Measurements from ENCODE around the gene RBPMS2. TPM values are rescaled to one million over a fixed set of nuclear protein-coding genes. Genes with fewer than 3 reads are reported as not detected.
A peak's percentile ranks its signal among the peaks of the same experiment; 100 is the strongest.
"Not testable (repeated sequence)": the region's sequence is repeated elsewhere in the genome, so short reads cannot be mapped to it uniquely, and the experiment has no call there.

Gene RBPMS2
- 10 to 100 TPM; 10.7 to 14.1 (median 13.5) TPM for polyA plus RNA-seq (ENCODE audit: insufficient read length in 3 of 3)
- long read RNA-seq, donor 1, partial matches to known transcripts = 0 of 2 reads
- long read RNA-seq, donor 1, other reads (novel, unspliced or antisense) = 0 of 2 reads
- long read RNA-seq, donor 2 = 0 reads
- long read RNA-seq, donor 3, partial matches to known transcripts = 0 of 2 reads
- long read RNA-seq, donor 3, other reads (novel, unspliced or antisense) = 0 of 2 reads
- long read RNA-seq, donor 4, transcript RBPMS2-201 (8 exons, 2,008 nt) = major isoform, 5 of 5 reads
- long read RNA-seq, donor 4, partial matches to known transcripts = 0 of 5 reads
- long read RNA-seq, donor 4, other reads (novel, unspliced or antisense) = 0 of 5 reads
- long read RNA-seq, donor 5 = 0 reads
- long read RNA-seq, donor 6, partial matches to known transcripts = 0 of 2 reads
- long read RNA-seq, donor 6, other reads (novel, unspliced or antisense) = 0 of 2 reads
- long read RNA-seq, donor 7, partial matches to known transcripts = 0 of 3 reads
- long read RNA-seq, donor 7, other reads (novel, unspliced or antisense) = 0 of 3 reads
- long read RNA-seq, donor 8 = 0 reads
- long read RNA-seq, donor 9, partial matches to known transcripts = 0 of 3 reads
- long read RNA-seq, donor 9, other reads (novel, unspliced or antisense) = 0 of 3 reads
- long read RNA-seq, donor 10, partial matches to known transcripts = 0 of 4 reads
- long read RNA-seq, donor 10, other reads (novel, unspliced or antisense) = 0 of 4 reads
- long read RNA-seq, donor 11, partial matches to known transcripts = 0 of 1 reads
- long read RNA-seq, donor 11, other reads (novel, unspliced or antisense) = 0 of 1 reads
- long read RNA-seq, donor 12 = 0 reads
- long read RNA-seq, donor 13 = 0 reads
- long read RNA-seq, donor 14 = 0 reads
- long read RNA-seq, donor 15, partial matches to known transcripts = 0 of 1 reads
- long read RNA-seq, donor 15, other reads (novel, unspliced or antisense) = 0 of 1 reads
- long read RNA-seq, donor 16, transcript RBPMS2-201 (8 exons, 2,008 nt) = major isoform, 9 of 14 reads
- long read RNA-seq, donor 16, partial matches to known transcripts = 5 of 14 reads
- long read RNA-seq, donor 16, other reads (novel, unspliced or antisense) = 0 of 14 reads

GRCh38 chr15:64775551-64776401 is at the start of gene RBPMS2:
RBPMS2 (minus strand) TSS chr15:64775589; CDS start chr15:64775319, 270 bp downstream.
- DNase-seq (ENCODE audit: extremely low read depth in 1 of 11, low read depth in 9 of 11, low spot score in 4 of 11) = no peak

DNA sequence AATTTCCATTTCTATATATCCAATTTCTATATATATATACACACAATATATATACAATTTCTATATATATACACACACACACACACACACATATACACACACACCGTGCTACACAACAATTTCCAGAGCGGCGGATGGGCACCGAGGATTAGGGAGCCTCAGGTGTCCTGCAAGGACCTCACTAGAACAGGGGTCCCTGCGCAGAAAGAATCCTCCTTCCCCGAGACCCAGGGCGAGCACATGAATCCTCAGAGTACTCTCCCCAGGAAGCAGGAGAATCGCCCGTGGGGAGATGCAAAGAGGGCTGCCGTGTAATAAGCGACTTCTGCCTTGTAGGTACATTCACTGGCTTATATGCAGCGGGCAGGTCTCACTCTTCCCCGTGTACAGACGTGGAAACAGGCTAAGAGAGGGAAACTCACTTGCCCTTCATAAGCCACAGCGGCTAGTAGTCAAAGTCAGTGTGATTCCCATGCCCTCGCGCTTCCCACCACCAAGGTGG is 49.6 kb upstream of the RBPMS2 start:
- no peak for DNase-seq (ENCODE audit: extremely low read depth in 1 of 11, low read depth in 9 of 11, low spot score in 4 of 11)

GRCh38 chr15:64816452-64816851 is 41.1 kb upstream of the RBPMS2 start:
- no peak for DNase-seq (ENCODE audit: extremely low read depth in 1 of 11, low read depth in 9 of 11, low spot score in 4 of 11)

- not testable (repeated sequence) for DNase-seq (ENCODE audit: extremely low read depth in 1 of 11, low read depth in 9 of 11, low spot score in 4 of 11)
These were observed 39.6 kb upstream of the RBPMS2 start for GRCh38 chr15:64814965-64815364.

DNA sequence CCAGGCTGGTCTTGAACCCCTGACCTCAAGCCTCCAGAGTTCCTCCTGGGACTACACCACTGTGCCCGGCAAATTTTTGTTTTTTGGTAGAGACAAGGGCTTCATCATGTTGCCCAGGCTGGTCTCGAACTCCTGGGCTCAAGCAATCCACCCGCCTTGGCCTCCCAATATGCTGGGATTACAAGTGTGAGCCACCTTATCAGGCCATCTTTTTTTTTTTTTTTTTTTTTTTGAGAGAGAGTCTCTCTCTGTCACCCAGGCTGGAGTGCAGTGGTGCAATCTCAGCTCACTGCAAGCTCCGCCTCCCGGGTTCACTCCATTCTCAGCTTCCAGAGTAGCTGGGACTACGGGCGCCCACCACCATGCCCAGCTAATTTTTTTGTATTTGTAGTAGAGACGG is 38.9 kb upstream of the RBPMS2 start:
- DNase-seq (ENCODE audit: extremely low read depth in 1 of 11, low read depth in 9 of 11, low spot score in 4 of 11) = not testable (repeated sequence)

DNA sequence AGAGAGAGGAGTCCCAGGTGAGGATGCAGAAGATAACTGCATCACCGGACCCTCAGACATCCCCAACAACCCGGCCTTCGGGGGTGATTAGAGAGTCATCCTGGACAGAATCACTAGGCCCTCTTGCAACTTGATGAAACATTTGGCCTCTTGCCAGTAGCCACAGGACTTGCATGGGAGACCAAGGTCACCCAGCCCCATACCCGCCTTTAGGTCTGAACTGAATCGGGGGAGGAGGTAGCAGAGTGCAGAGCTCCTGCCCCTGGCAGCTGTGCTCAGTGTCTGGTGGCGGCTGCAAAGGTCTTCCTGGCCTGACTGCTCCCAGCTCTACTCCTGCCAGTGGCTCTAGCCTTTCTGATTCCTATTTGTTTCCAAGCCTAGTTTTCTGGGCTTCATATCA is 37.7 kb upstream of the RBPMS2 start:
- no peak for DNase-seq (ENCODE audit: extremely low read depth in 1 of 11, low read depth in 9 of 11, low spot score in 4 of 11)

DNA sequence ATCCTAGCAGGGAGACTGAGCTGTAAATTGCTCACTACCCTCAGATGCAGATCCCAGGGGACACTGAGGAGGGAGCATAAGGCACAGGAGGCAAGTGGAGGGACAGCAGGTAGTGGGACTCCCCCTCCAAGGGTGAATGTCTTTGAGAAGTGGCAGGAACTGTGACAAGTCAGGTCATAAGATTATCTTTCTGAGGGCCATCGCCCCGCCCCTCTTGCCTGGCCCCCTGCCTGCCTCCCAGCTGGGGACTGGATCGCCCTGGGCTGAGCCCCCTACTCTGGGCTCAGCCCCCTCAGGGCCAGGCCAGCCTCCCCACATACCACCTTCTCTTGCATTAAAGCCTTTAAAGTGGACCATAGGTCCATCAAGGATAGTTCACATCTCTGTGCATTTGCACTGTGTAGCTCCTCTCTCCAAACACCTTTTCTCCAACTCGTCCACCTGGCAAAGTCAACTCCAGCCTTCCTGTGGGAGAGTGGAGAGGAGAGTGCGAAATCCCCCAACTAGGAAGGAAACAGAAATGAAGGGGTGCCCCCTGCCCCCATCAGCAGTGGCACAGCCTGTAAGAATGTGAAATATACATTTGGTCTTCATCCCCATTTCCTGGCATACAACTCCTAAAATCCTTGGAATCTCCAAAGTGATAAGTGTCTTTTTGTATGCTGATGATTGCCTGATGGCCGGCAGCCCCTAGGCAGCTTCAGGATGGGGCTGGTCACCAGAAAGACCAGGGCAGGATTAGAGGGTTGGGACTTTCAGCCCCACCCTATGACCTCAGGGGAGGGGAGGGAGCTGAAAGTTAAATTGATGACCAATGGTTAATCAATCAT is 35.3 kb upstream of the RBPMS2 start:
- DNase-seq (ENCODE audit: extremely low read depth in 1 of 11, low read depth in 9 of 11, low spot score in 4 of 11) = no peak

DNA sequence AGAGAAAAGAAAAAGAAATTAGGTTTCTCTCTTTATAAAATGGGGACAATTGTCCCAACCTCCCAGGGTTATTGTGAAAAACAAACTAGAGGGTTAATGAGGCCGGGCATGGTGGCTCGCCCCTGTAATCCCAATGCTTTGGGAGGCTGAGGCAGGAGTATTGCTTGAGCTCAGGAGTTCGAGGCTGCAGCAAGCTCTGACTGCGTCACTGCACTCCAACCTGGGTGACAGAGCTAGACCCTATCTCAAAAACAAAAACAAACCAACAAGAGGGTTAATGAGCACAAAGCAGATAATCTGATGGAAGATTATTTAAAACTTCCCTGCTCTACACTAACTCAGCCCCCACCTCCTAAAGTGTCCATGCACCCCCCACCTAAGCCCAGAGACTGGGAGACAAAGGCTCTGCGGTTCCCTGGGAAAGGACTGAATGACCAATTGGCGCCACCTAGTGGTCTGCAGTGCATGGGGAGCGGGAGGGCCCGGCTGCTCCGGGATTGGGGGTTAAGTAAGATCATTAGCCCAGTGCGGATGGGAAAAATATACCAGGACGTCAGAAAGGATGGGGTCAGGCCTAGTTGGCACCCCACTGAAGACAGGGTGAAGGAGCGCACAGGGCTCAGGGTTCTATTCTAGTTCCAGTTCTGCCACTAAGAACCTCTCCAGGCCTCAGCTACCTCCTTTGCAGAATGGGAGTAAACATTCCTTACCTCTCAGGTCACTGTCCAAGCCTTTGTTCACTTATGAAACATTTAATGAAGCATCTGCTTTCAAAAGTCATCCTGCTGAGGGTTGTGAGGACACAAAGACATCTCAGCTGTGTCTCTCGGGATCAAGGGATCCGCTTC is 34.5 kb upstream of the RBPMS2 start:
- DNase-seq (ENCODE audit: extremely low read depth in 1 of 11, low read depth in 9 of 11, low spot score in 4 of 11) = peak in 6 of 11 donors; percentile 57 to 72 (median 66)

GRCh38 chr15:64808785-64809453 is 33.5 kb upstream of the RBPMS2 start:
- no peak for DNase-seq (ENCODE audit: extremely low read depth in 1 of 11, low read depth in 9 of 11, low spot score in 4 of 11)

DNA sequence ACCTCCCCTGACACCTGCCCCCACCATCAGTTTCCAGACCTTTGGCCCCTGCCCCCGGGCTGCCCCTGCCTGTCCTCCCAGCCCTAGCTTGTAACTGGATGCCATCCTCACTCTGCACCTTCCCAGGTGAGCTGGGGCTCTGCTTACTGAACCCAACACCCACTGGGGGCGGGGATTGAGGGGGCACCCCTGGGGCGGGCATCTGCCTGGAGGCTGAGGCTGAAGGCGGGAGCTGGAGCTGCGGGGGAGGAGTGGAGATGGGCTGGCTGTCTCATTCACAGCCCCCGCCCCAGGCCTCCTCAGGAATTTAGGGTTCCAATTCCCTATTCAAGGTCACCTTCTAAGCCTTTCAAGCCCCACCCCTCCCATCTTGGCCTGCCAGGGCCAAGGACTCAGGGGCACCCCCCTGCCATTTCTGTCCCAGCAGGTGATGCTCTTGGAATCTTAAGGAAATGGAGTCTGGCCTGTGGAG is 32.4 kb upstream of the RBPMS2 start:
- no peak for DNase-seq (ENCODE audit: extremely low read depth in 1 of 11, low read depth in 9 of 11, low spot score in 4 of 11)

- no peak for DNase-seq (ENCODE audit: extremely low read depth in 1 of 11, low read depth in 9 of 11, low spot score in 4 of 11)
These were observed 31.8 kb upstream of the RBPMS2 start for GRCh38 chr15:64807051-64807749.

DNA sequence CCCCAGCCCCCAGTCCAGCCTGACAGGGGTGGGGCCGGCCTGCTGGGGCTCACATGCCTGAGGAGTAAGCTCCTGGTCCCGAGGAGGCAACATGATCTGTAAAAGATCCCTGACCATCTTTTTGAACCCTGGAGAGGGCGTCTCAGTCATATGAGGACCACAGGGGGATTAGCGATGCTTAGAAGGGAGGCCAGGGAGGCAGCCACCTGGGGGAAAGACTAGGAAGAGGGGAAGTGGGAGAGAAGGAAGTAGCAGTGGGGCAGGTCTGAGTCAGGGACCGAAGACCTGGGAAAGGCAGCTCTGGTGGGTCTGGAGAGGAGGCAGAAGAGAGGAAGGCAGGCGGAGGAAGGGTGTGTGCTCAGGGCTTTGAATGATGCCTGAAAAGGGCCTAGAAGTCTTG is 31.1 kb upstream of the RBPMS2 start:
- no peak for DNase-seq (ENCODE audit: extremely low read depth in 1 of 11, low read depth in 9 of 11, low spot score in 4 of 11)

DNA sequence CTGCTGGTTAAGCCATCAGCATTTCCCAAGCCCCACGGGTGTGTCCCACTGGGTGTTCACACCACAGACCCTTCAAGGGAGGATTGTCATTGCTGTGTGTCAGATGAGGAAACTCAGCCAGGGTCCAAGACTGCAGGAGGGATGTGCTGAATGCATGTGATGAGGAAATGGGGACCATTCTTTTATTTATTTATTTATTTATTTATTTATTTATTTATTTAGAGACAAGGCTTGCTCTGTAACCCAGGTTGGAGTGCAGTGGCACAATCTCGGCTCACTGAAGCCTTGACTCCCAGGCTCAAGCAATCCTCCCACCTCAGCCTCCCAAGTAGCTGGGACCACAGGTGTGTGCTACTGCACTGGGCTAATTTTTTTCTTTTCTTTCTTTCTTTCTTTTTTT is 29.2 kb upstream of the RBPMS2 start:
- DNase-seq (ENCODE audit: extremely low read depth in 1 of 11, low read depth in 9 of 11, low spot score in 4 of 11) = no peak

DNA sequence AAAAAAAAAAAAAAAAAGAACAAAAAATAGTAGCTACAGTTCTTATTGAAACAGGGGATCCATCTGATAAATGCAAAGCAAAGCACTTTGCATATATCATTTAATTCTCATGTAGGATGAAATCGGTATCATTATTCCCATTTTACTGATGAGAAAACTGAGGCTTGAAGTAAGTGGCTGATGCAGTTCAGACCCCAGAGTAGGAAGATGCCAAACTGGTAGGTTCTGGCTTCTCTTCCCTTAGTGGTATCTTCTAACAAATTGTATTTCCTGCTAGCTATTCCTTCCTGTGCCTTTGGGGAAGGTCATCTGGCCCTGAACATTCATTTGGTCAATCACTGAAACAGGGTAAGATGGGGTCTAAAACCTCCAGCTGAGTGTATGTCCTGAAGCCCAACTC is 28.1 kb upstream of the RBPMS2 start:
- DNase-seq (ENCODE audit: extremely low read depth in 1 of 11, low read depth in 9 of 11, low spot score in 4 of 11) = no peak

- no peak for DNase-seq (ENCODE audit: extremely low read depth in 1 of 11, low read depth in 9 of 11, low spot score in 4 of 11)
These were observed 25.1 kb upstream of the RBPMS2 start for GRCh38 chr15:64800476-64800875.

- not testable (repeated sequence) for DNase-seq (ENCODE audit: extremely low read depth in 1 of 11, low read depth in 9 of 11, low spot score in 4 of 11)
These were observed 23.5 kb upstream of the RBPMS2 start for GRCh38 chr15:64798905-64799304.
